ENCODE measurements around the gene CACNA1C. TPM values are rescaled to one million over a fixed set of nuclear protein-coding genes. Genes with fewer than 3 reads are reported as not detected.
A peak's percentile ranks its signal among the peaks of the same experiment; 100 is the strongest.

CACNA1C gene
- total RNA-seq, 4 donors from 2014 or later, result 1.5 to 13.5 (median 2.1) TPM

DNA sequence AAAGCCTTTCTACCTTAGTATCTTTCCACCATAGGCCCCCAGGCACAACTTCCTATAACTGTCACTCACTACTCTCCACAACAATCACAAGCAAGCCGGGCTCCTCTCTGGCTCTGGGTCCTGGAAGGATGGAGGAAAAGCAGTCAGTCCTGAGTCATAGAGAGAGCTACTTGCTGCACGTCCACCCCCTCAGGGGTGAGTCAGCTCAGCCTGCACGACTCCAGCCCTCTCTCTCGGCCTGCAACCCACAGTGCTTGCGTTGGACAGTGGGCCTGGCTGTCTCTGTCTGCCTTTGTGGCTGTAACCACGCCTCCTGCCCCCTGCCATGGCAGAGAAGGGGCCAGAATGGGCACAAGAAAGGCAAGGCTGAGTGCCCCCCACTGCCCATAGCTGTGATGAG is 587.9 kb downstream of the CACNA1C start:
- TF ChIP-seq POLR2A (IDR thresholded peaks at IDR 0.05), result no peak
- TF ChIP-seq, protein P1, sequence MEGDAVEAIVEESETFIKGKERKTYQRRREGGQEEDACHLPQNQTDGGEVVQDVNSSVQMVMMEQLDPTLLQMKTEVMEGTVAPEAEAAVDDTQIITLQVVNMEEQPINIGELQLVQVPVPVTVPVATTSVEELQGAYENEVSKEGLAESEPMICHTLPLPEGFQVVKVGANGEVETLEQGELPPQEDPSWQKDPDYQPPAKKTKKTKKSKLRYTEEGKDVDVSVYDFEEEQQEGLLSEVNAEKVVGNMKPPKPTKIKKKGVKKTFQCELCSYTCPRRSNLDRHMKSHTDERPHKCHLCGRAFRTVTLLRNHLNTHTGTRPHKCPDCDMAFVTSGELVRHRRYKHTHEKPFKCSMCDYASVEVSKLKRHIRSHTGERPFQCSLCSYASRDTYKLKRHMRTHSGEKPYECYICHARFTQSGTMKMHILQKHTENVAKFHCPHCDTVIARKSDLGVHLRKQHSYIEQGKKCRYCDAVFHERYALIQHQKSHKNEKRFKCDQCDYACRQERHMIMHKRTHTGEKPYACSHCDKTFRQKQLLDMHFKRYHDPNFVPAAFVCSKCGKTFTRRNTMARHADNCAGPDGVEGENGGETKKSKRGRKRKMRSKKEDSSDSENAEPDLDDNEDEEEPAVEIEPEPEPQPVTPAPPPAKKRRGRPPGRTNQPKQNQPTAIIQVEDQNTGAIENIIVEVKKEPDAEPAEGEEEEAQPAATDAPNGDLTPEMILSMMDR (IDR thresholded peaks at IDR 0.05), result no peak
- H3K4me1 ChIP-seq, result peaks cover 0 to 22% (median 12%) of the 10 kb centered on the region in 3 donors
- H3K36me3 ChIP-seq, result no peaks in the 10 kb centered on the region
- no peak overlapping the region for H3K4me3 ChIP-seq
- peaks cover 0 to 26% (median 0%) of the 10 kb centered on the region in 4 donors for H3K27me3 ChIP-seq
- H3K27ac ChIP-seq, result peak overlapping the region in 3 of 4 donors; percentile 34 to 85 (median 44)
- WGBS, 2 donors, result 0 to 14% methylated on average over 2 to 5 of the region's 6 CpGs
- H3K9me3 ChIP-seq, result no peaks in the 10 kb centered on the region
- intact Hi-C loops (cut with DNase I), result no loop called here
- no peak for DNase-seq

DNA sequence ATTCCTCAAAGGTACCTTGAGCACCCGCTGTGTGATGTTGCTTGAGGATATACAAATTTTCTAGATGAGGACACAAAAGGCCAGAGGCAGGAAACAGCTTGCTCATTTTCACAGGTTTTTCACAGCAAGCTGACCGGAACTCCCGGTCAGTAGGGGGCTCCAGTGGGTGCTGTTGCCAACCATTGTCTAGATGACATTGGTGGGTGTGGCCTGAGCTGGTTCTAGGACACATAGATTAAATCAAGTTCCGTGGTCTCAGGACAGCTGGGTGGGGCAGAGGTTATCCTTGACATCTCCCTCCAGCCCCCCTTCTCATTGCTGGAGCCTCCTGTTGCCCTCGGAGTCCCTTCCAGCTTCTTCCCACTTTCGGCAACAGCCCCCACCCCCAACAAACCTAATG is 588.4 kb downstream of the CACNA1C start:
- Histone ChIP-seq H3K9me3 (no peaks in the 10 kb centered on the region), H3K36me3 (no peaks in the 10 kb centered on the region), H3K27me3 (peaks cover 0 to 22% (median 0%) of the 10 kb centered on the region in 4 donors), H3K4me1 (peaks cover 0 to 22% (median 12%) of the 10 kb centered on the region in 3 donors), H3K27ac (peak overlapping the region in 3 of 4 donors; percentile 34 to 85 (median 44)), H3K4me3 (no peak overlapping the region)
- WGBS, 2 donors, result 42 to 51% methylated on average over 5 to 6 of the region's 6 CpGs
- intact Hi-C loops (cut with DNase I), result no loop called here
- no peak for DNase-seq
- TF ChIP-seq, protein P1 (IDR thresholded peaks at IDR 0.05), result no peak
- no peak for TF ChIP-seq POLR2A (IDR thresholded peaks at IDR 0.05)

DNA sequence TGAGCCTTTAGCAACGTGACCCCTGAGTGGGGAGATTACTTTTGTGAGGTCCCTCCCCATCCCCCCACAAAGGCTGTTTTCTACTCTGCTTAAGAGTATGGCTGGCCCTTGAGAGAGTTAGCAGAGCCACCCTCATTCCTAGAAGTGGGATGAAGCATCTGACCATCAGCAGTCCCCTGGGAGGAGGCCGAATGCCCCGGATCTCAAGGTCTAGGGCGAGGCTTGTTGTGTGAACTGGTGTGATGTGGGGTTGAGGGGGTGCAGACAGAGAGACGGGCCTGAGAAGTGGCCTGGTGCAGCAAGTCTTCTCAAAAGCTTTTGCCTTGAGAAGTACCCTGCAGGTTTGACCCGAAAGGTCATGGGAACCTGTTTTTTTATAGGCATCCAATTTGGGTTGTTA is 589.0 kb downstream of the CACNA1C start:
- Histone ChIP-seq H3K9me3 (no peaks in the 10 kb centered on the region), H3K27ac (peak overlapping the region in 2 of 4 donors; percentile 44 to 85), H3K4me3 (no peak overlapping the region), H3K36me3 (no peaks in the 10 kb centered on the region), H3K27me3 (peaks cover 0 to 25% (median 0%) of the 10 kb centered on the region in 4 donors), H3K4me1 (peaks cover 0 to 22% (median 12%) of the 10 kb centered on the region in 3 donors)
- intact Hi-C loops (cut with DNase I), result no loop called here
- no peak for TF ChIP-seq POLR2A (IDR thresholded peaks at IDR 0.05)
- TF ChIP-seq, protein P1 (IDR thresholded peaks at IDR 0.05), result no peak
- DNase-seq, result no peak
- 57 to 69% methylated on average over 5 of the region's 6 CpGs for WGBS, 2 donors

DNA sequence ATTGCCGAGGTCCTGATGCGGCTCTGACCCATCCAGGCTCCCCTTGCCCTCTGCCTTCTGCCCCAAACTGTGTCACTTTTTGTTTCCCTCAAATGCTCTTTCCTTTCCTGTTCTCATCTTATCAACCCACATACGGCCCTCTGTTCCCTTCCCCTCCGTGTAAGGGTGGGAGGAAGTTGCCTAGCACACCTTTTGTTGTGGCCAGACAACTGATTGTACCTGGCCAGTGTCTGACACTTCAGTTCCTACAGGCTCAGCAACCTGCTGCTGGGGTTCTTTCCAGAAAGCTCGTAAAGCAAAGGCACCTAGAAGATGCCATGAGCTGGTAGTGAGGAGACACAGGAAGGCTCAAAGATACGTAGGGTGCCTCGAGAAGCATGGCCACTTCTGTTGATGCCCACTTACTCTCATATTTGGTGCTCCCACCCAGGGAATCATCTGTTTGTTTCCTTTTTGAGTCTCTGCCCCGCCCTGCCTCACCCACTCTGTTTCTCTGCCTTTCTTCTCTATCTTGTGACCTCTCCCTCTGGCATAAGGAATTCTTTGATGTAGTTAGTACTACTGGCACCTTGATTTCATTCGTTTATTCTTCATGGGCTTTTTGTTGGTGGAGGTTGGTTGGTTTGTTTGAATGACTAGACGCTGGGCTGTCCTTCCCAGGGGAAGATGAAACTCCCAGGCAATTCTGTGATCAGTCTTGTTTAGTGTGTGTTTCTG is 589.5 kb downstream of the CACNA1C start:
- Histone ChIP-seq H3K27ac (no peak overlapping the region), H3K27me3 (peaks cover 0 to 25% (median 0%) of the 10 kb centered on the region in 4 donors), H3K36me3 (no peaks in the 10 kb centered on the region), H3K4me1 (peaks cover 0 to 22% (median 12%) of the 10 kb centered on the region in 3 donors), H3K9me3 (no peaks in the 10 kb centered on the region), H3K4me3 (no peak overlapping the region)
- DNase-seq, result no peak
- no peak for TF ChIP-seq POLR2A (IDR thresholded peaks at IDR 0.05)
- TF ChIP-seq, protein P1 (IDR thresholded peaks at IDR 0.05), result no peak
- WGBS, 2 donors, result 51 to 59% methylated on average over 10 of the region's 10 CpGs
- intact Hi-C loops (cut with DNase I), result no loop called here

DNA sequence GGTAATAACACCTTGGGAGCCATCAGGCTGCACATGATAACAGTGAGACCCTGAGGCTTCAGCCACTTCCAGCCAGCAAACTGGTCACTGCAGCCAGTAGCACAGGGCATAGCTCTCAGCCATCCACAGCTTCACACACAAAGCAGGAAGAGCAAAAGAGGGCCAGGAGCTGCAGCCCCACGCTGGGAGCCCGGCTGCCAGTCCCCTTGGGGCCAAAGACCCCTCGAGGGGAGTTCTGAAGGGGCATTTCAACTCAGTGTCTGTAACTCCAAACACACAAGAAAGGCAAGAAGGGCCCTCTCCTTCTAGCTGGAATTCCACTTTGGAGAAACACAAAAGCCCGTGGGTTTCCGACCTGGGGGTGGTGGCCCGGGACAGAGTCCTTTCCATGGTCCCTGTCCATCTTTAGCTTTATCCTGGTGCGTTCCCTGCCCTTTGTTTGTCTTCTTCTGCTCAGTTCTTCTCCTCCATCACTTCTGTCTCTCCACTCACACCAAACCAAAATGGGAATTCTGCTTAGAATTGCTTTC is 590.2 kb downstream of the CACNA1C start:
- intact Hi-C loops (cut with DNase I), result no loop called here
- peaks cover 0 to 25% (median 0%) of the 10 kb centered on the region in 4 donors for H3K27me3 ChIP-seq
- DNase-seq, result no peak
- H3K36me3 ChIP-seq, result no peaks in the 10 kb centered on the region
- H3K4me3 ChIP-seq, result no peak overlapping the region
- no peak for TF ChIP-seq POLR2A (IDR thresholded peaks at IDR 0.05)
- TF ChIP-seq, protein P1 (IDR thresholded peaks at IDR 0.05), result no peak
- H3K9me3 ChIP-seq, result no peaks in the 10 kb centered on the region
- H3K4me1 ChIP-seq, result peaks cover 0 to 22% (median 12%) of the 10 kb centered on the region in 3 donors
- 73 to 76% methylated on average over 6 to 7 of the region's 7 CpGs for WGBS, 2 donors
- no peak overlapping the region for H3K27ac ChIP-seq

Measured in esophagus squamous epithelium (tissue), 5 donors.